ENCODE data around the gene UBD.

UBD gene

DNA sequence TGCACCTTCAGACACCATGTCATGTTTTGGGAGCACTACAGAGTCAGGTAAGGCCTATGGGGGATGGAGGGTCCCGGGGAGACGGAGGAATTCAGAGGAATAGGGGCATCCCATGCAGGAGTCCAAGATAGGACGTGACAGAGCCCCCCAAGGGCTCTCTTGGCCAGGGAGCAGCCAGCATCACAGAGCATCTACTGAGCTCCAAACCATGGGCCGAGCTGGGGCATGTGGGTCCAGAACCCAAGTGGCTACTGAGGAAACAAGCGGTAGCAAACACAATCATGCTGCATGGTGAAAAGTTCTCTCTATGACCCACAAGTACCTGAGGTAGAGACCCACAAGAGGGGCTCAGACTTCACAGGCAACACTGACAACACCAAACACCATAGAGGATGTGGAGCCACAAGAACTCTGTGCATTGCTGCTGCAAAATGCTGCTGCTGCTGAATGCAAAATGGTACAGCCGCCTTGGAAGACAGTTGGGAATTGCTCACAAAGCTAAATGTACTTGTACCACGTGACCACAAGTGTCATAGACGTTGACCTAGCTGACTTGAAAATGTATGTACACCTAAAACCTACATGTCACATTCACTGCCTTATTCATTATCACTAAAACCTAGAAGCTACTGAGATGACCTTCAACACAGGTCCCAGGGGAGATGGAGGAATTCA lies 38.4 kb downstream of the UBD start:
- DNase-seq (ENCODE audit: low spot score): no peak

DNA sequence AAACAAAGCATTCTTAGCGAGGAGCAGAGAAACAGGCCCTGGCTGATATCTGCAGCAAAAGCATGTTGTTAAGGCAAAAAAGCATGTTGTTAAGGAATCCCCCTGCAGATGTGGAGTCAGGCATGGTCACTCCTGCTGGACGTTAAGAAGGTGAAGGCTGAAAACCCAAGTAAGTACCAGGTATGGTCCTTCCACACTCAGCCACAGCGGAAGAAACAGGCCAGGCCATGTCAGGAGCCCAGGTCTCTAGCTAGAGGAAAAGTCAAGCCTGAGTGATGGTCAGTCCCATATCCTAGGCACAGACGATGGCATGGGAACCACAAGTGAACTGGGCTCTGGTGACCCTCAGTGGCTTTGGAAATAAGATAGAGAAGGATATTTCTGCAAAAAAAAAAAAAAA lies 39.3 kb downstream of the UBD start:
- no peak for DNase-seq (ENCODE audit: low spot score)

- DNase-seq (ENCODE audit: low spot score): no peak
These were observed 40.1 kb downstream of the UBD start for GRCh38 chr6:29519291-29520010.

DNA sequence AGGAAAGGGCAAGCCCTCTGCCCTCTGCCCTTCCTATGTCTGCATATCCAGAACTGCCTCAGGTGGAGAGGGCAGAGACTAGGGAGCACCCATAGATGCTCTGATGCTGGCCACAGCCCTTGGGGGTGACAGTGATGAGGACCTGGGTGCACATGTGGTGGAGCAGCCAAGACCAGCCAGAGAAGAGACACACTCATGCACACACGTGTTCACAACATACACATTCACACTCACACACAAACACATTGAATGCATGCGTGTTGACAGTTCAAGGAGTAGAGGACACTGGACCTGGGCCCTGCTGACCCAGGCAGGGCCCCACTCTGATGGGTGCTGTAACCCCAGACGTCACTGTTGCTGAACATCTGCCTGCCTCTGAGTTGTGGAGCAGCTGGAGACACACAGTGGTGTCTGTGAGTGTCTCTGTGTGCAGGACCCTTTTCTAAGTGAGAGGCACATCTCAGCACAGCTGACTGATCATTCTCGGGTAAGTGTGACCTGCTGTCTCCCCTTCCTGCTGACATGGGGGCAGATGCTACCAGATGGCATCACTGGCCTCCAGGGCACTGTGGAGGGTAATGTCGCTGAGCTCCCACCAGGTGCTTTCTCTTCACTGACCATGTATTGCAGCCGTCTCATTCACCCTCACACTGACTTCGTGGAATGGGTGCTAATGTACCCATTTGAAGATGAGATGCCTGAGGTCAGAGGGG lies 41.6 kb downstream of the UBD start:
- DNase-seq (ENCODE audit: low spot score): no peak

- no peak for DNase-seq (ENCODE audit: low spot score)
These were observed 42.3 kb downstream of the UBD start for GRCh38 chr6:29517245-29517644.

GRCh38 chr6:29516108-29516507 lies 43.4 kb downstream of the UBD start:
- no peak for DNase-seq (ENCODE audit: low spot score)

DNA sequence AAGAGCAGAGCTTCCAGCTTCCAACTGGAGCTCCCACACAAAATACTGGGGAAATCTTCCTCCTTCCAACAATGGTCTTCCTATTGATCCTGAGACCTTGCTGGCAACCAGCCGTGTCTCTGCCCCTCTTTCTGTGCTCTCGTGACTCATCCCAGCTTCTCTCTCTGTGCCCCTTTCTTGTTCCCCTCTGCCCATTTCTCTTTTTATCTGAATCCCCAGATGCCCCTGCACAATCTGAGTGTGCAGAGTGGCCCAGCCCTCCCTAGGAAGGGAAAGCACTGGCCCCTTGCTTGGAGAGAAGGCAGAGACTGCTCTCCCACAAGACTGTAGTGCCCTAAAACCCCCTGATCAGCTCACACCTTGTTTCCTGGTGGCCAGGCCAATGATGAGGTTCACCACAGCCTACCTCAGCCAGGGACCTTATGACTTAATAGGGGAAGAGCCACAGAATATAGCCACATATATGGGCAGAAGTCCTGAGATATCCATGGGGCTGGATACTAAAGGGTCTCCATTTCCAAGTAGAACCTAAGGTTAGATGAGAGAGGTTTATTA lies 48.7 kb downstream of the UBD start:
- no peak for DNase-seq (ENCODE audit: low spot score)

DNA sequence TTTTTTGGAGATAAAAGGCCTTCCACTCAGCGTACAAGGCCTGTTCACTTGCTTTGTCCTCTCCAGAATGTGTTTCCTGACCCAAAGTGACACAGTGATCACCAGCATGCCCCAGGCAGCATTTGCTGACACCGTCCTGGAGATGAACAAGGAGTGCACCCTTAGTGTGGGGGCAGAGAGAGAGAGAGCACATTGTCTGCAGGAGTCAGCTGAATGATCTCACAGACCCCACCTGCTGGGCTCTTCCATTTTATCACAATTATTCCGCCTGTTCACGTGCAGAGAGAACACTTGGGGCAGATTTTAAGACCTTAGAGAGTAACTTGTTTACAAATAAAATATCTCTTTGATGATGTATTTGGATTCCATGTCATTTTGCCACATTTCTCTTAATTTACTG lies 49.3 kb downstream of the UBD start:
- DNase-seq (ENCODE audit: low spot score): no peak

DNA sequence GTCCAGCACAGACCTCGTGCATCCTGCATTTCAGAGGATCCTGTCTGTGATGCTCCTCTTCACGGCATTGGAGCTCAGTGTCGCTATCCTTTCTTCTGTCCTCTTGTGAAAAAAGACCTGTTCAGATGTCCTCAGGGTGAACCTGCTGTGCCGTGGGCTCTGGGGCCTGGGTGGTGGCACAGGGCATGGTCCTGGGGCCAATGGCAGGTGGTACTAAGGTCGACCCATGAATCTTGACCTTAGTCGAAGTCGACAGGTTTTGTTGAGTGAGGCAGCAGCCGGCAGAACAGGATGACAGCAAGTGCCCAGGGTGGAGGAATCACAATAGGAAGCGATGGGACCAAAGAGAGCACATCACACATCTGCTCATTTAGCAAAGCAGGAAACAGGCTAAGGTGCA lies 49.8 kb downstream of the UBD start:
- no peak for DNase-seq (ENCODE audit: low spot score)

- no peak for DNase-seq (ENCODE audit: low spot score)
These were observed 50.3 kb downstream of the UBD start for GRCh38 chr6:29509239-29509638.

DNA sequence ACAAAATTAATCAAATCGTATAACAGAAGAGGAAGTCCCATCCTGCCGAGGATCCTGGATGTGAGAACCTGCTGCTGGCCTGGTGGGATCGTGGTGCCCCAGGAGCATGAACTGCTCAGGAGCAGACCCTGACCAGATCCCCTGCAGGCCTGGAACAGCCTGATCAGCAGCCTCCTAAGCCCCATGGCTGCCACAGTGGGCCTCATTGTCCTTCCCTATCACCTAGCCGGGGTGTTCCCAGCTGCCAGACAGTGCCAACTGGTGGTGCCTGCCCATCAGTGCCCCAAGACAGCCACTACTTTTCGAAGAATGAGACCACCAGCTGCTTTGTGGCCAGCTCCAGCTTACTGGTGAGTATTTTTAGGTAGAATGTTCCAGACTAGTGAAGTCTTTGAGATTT lies 52.2 kb downstream of the UBD start:
- DNase-seq (ENCODE audit: low spot score): no peak

GRCh38 chr6:29506446-29507067 lies 53.0 kb downstream of the UBD start:
- DNase-seq (ENCODE audit: low spot score): no peak

- DNase-seq (ENCODE audit: low spot score): no peak
These were observed 53.7 kb downstream of the UBD start for GRCh38 chr6:29505808-29506207.
